ENCODE data around the gene CAPN5. TPM values are rescaled to one million over a fixed set of nuclear protein-coding genes. Genes with fewer than 3 reads are reported as not detected.

The CAPN5 gene
- polyA plus RNA-seq, 3 donors, result 0.28 to 0.83 (median 0.62) TPM

DNA sequence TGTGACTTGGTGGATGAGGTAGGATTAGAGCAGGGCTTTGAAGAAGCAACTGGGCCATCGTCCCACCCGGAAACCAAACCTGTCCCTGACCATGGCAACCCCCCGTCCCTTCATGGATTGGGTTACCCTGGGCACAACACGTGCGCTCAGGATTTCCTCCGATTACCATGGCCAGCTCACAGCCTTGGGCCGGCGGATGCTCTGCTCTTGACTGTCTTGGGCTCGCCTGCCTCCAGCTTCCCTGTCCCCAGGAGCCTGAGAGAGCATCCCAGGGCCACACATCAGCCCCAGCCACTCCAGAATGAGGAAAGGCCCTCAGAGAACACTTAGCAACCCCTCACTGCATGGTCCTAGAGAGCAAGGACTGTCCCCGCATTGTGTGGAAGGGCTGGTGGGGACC lies 84.1 kb downstream of the CAPN5 start:
- Histone ChIP-seq H3K4me3 (replicated peaks in 1 of 3; ENCODE audit: low read depth in 2 of 3, low read length in 3 of 3) (no peak overlapping the region), H3K27ac (ENCODE audit: low read depth in 1 of 2, low read length in 2 of 2) (no peak overlapping the region), H3K4me2 (replicated peaks; ENCODE audit: extremely low read depth, low read length, poor library complexity, severe bottlenecking) (no peak overlapping the region), H3K79me2 (ENCODE audit: insufficient read depth, low read length) (no peaks in the 10 kb centered on the region), H4K20me1 (ENCODE audit: insufficient read depth, low read length) (no peaks in the 10 kb centered on the region), H2AFZ (ENCODE audit: insufficient read depth, low read depth, low read length, poor library complexity, severe bottlenecking) (no peak overlapping the region), H3K9me3 (replicated peaks in 1 of 2; ENCODE audit: control insufficient read depth in 1 of 2, insufficient read depth in 1 of 2, low read length in 2 of 2) (no peaks in the 10 kb centered on the region), H3K4me1 (ENCODE audit: control insufficient read depth in 1 of 2, insufficient read depth in 2 of 2, low read length in 2 of 2) (peaks cover 5 to 7% of the 10 kb centered on the region in 2 donors), H3K27me3 (ENCODE audit: control insufficient read depth in 2 of 2, insufficient read depth in 2 of 2, low read length in 2 of 2) (peaks cover 0 to 13% of the 10 kb centered on the region in 2 donors), H3K9ac (ENCODE audit: insufficient read depth, low read length, poor library complexity, severe bottlenecking) (no peak overlapping the region), H3K36me3 (replicated peaks in 1 of 2; ENCODE audit: control insufficient read depth in 1 of 2, insufficient read depth in 2 of 2, low read length in 2 of 2) (no peaks in the 10 kb centered on the region)
- TF ChIP-seq, protein P1, sequence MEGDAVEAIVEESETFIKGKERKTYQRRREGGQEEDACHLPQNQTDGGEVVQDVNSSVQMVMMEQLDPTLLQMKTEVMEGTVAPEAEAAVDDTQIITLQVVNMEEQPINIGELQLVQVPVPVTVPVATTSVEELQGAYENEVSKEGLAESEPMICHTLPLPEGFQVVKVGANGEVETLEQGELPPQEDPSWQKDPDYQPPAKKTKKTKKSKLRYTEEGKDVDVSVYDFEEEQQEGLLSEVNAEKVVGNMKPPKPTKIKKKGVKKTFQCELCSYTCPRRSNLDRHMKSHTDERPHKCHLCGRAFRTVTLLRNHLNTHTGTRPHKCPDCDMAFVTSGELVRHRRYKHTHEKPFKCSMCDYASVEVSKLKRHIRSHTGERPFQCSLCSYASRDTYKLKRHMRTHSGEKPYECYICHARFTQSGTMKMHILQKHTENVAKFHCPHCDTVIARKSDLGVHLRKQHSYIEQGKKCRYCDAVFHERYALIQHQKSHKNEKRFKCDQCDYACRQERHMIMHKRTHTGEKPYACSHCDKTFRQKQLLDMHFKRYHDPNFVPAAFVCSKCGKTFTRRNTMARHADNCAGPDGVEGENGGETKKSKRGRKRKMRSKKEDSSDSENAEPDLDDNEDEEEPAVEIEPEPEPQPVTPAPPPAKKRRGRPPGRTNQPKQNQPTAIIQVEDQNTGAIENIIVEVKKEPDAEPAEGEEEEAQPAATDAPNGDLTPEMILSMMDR (IDR thresholded peaks at IDR 0.05), result no peak
- Mint-ChIP-seq H3K9me3 (no peaks in the 10 kb centered on the region), H3K4me1 (peaks cover 23% of the 10 kb centered on the region), H3K27ac (no peak overlapping the region), H3K36me3 (peaks cover 0 to 1% of the 10 kb centered on the region in 2 donors), H3K27me3 (ENCODE audit: low read depth in 3 of 3) (peaks cover 18 to 57% (median 26%) of the 10 kb centered on the region in 3 donors), H3K4me3 (peak overlapping the region in 1 of 2 donors; percentile 28)
- WGBS (ENCODE audit: insufficient coverage), result over 99% methylated on average over 10 of the region's 10 CpGs
- intact Hi-C loops (cut with micrococcal nuclease), result no loop called here
- DNase-seq, result no peak

DNA sequence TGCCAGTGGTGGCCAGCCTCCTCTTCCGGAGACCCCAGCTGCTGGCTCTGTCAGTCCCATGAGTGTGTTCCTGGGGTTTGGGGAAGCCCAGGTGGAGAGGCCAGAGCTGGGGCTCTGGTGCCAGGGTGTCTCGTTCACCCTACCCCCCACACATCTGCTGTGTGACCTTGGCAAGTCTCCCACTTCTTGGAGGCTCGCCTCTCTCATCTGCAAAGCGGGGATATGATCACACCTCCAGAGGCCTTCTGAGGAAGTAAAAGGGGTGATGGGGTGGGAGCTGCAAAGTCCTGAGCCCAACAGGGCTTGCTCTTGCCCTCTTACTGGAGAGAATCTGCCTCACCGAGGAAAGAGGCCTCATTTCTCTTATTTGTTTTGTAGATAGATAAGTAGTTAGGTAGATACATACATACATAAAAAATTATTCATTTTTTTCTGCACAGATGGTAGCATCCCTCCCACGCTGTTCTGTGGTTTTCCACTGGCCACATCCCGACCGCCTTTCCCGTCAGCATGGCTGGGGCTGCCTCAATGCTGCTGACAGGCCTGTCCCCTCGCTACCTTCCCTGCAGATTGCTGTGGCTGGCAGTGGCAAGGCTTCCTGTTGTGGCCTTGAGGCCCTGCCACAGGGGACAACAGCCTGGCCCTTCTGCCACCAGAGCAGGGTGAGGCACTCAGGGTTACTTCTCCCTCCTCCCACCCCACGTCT lies 85.2 kb downstream of the CAPN5 start:
- Mint-ChIP-seq H3K36me3 (peaks cover 0 to 1% of the 10 kb centered on the region in 2 donors), H3K4me1 (peaks cover 23% of the 10 kb centered on the region), H3K4me3 (no peak overlapping the region), H3K27me3 (ENCODE audit: low read depth in 3 of 3) (peaks cover 14 to 48% (median 19%) of the 10 kb centered on the region in 3 donors), H3K27ac (no peak overlapping the region), H3K9me3 (peaks cover 0 to 3% (median 0%) of the 10 kb centered on the region in 7 donors)
- TF ChIP-seq, protein P1 (IDR thresholded peaks at IDR 0.05), result no peak
- Histone ChIP-seq H3K79me2 (ENCODE audit: insufficient read depth, low read length) (no peaks in the 10 kb centered on the region), H3K4me3 (replicated peaks in 1 of 3; ENCODE audit: low read depth in 2 of 3, low read length in 3 of 3) (no peak overlapping the region), H2AFZ (ENCODE audit: insufficient read depth, low read depth, low read length, poor library complexity, severe bottlenecking) (peak overlapping the region; percentile 29), H4K20me1 (ENCODE audit: insufficient read depth, low read length) (no peaks in the 10 kb centered on the region), H3K9me3 (replicated peaks in 1 of 2; ENCODE audit: control insufficient read depth in 1 of 2, insufficient read depth in 1 of 2, low read length in 2 of 2) (no peaks in the 10 kb centered on the region), H3K27ac (ENCODE audit: low read depth in 1 of 2, low read length in 2 of 2) (no peak overlapping the region), H3K27me3 (ENCODE audit: control insufficient read depth in 2 of 2, insufficient read depth in 2 of 2, low read length in 2 of 2) (peaks cover 0 to 11% of the 10 kb centered on the region in 2 donors), H3K4me2 (replicated peaks; ENCODE audit: extremely low read depth, low read length, poor library complexity, severe bottlenecking) (no peak overlapping the region), H3K36me3 (replicated peaks in 1 of 2; ENCODE audit: control insufficient read depth in 1 of 2, insufficient read depth in 2 of 2, low read length in 2 of 2) (no peaks in the 10 kb centered on the region), H3K9ac (ENCODE audit: insufficient read depth, low read length, poor library complexity, severe bottlenecking) (no peak overlapping the region), H3K4me1 (ENCODE audit: control insufficient read depth in 1 of 2, insufficient read depth in 2 of 2, low read length in 2 of 2) (peaks cover 5 to 7% of the 10 kb centered on the region in 2 donors)
- WGBS (ENCODE audit: insufficient coverage), result 0% methylated on average over 5 of the region's 11 CpGs
- intact Hi-C loops (cut with micrococcal nuclease), result no loop called here
- DNase-seq, result no peak
